Measurements from ENCODE around the gene VRK2.

- TF ChIP-seq CTCF (conservative IDR thresholded peaks at IDR 0.05): no peak
- TF ChIP-seq ZFX (IDR thresholded peaks at IDR 0.05): no peak
Observed at GRCh38 chr2:58010599-58010998, 36.0 kb upstream of the VRK2 start.

All from C4-2B (cell line).